Measurements from ENCODE around the gene KIF7.

The KIF7 gene

DNA sequence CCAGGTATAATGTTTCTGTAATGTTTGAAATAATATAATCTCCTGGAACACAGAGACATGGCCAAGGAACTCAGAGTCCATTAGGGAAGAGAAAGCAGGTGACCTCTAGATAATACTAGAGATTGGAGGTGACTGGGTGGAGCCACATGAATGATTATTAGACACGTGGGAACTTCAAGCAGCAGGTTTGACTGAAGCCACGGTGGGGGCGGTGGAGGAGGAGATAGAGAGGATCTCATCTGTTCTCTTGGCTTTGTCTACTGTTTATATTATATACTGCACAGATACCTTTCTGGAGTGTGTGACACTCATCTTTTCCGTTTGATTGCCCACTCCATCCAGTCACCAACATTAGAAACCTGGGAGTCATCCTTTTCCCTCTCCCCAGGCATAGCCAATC, 33.7 kb downstream of the KIF7 start:
- DNase-seq (ENCODE audit: extremely low read depth, insufficient read length): no peak
- H3K36me3 ChIP-seq (ENCODE audit: control insufficient read depth, insufficient read depth, low read length): peaks cover 31% of the 10 kb centered on the region
- TF ChIP-seq CTCF (IDR thresholded peaks at IDR 0.05; ENCODE audit: insufficient read depth, low read length, poor library complexity, severe bottlenecking): no peak
- no peak overlapping the region for H3K4me3 ChIP-seq (replicated peaks; ENCODE audit: low read depth, low read length)
- no peaks in the 10 kb centered on the region for H3K27me3 ChIP-seq (replicated peaks; ENCODE audit: control insufficient read depth, insufficient read depth, low read length)

DNA sequence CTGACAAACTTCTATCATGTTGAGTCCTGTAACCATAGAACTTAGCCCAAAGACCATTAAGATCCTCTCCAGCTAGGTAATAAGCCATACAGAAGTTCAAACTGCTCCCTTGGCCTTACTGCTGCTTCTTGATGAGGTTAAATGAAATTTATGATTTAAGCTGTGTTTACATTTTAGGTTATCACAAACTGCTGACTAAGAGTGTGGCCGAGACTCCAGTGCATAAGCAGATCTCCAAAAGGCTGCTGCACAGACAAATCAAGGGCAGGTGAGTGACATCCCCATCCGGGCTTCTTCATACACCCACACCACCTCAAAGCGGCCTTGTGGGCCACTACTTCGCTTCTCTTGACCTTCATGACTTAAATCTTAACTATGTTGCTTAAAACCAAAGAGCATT, 39.0 kb downstream of the KIF7 start:
- DNase-seq (ENCODE audit: extremely low read depth, insufficient read length): no peak
- H3K27me3 ChIP-seq (replicated peaks; ENCODE audit: control insufficient read depth, insufficient read depth, low read length): no peaks in the 10 kb centered on the region
- H3K36me3 ChIP-seq (ENCODE audit: control insufficient read depth, insufficient read depth, low read length): peaks cover 11% of the 10 kb centered on the region
- no peak overlapping the region for H3K4me3 ChIP-seq (replicated peaks; ENCODE audit: low read depth, low read length)
- no peak for TF ChIP-seq CTCF (IDR thresholded peaks at IDR 0.05; ENCODE audit: insufficient read depth, low read length, poor library complexity, severe bottlenecking)

GRCh38 chr15:89615135-89615534, 40.1 kb downstream of the KIF7 start:
- peaks cover 11% of the 10 kb centered on the region for H3K36me3 ChIP-seq (ENCODE audit: control insufficient read depth, insufficient read depth, low read length)
- H3K4me3 ChIP-seq (replicated peaks; ENCODE audit: low read depth, low read length): no peak overlapping the region
- TF ChIP-seq CTCF (IDR thresholded peaks at IDR 0.05; ENCODE audit: insufficient read depth, low read length, poor library complexity, severe bottlenecking): no peak
- DNase-seq (ENCODE audit: extremely low read depth, insufficient read length): no peak
- no peaks in the 10 kb centered on the region for H3K27me3 ChIP-seq (replicated peaks; ENCODE audit: control insufficient read depth, insufficient read depth, low read length)

- H3K27me3 ChIP-seq (replicated peaks; ENCODE audit: control insufficient read depth, insufficient read depth, low read length): no peaks in the 10 kb centered on the region
- H3K36me3 ChIP-seq (ENCODE audit: control insufficient read depth, insufficient read depth, low read length): peaks cover 9% of the 10 kb centered on the region
- no peak overlapping the region for H3K4me3 ChIP-seq (replicated peaks; ENCODE audit: low read depth, low read length)
- no peak for TF ChIP-seq CTCF (IDR thresholded peaks at IDR 0.05; ENCODE audit: insufficient read depth, low read length, poor library complexity, severe bottlenecking)
- no peak for DNase-seq (ENCODE audit: extremely low read depth, insufficient read length)
Measured at GRCh38 chr15:89614164-89614563, 41.1 kb downstream of the KIF7 start.

DNA sequence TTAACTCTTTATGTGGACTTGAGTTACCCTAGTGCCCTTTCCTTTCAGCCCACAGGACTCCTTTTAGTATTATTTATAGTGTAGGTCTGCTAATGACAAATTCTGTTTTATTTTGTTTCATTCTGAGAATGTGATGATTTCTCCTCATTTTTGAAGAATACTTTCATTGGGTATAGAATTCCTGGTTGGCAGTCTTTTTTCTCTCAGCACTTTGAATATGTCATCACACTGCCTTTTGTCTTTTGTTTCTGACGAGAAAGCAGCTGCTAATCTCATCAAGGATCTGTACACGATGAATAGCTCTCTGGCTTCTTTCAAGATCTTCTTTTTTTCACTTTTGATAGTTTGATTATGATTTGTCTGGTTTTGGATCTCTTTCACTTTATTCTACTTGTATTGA, 42.2 kb downstream of the KIF7 start:
- Histone ChIP-seq H3K27me3 (replicated peaks; ENCODE audit: control insufficient read depth, insufficient read depth, low read length) (no peaks in the 10 kb centered on the region), H3K4me3 (replicated peaks; ENCODE audit: low read depth, low read length) (no peak overlapping the region), H3K36me3 (ENCODE audit: control insufficient read depth, insufficient read depth, low read length) (peaks cover 9% of the 10 kb centered on the region)
- TF ChIP-seq CTCF (IDR thresholded peaks at IDR 0.05; ENCODE audit: insufficient read depth, low read length, poor library complexity, severe bottlenecking): no peak
- no peak for DNase-seq (ENCODE audit: extremely low read depth, insufficient read length)

- no peak for DNase-seq (ENCODE audit: extremely low read depth, insufficient read length)
- Histone ChIP-seq H3K27me3 (replicated peaks; ENCODE audit: control insufficient read depth, insufficient read depth, low read length) (no peaks in the 10 kb centered on the region), H3K4me3 (replicated peaks; ENCODE audit: low read depth, low read length) (no peak overlapping the region), H3K36me3 (ENCODE audit: control insufficient read depth, insufficient read depth, low read length) (peaks cover 5% of the 10 kb centered on the region)
- no peak for TF ChIP-seq CTCF (IDR thresholded peaks at IDR 0.05; ENCODE audit: insufficient read depth, low read length, poor library complexity, severe bottlenecking)
Measured at GRCh38 chr15:89611317-89611716, 44.0 kb downstream of the KIF7 start.
